Measurements from ENCODE around the gene PLSCR3.

The PLSCR3 gene

DNA sequence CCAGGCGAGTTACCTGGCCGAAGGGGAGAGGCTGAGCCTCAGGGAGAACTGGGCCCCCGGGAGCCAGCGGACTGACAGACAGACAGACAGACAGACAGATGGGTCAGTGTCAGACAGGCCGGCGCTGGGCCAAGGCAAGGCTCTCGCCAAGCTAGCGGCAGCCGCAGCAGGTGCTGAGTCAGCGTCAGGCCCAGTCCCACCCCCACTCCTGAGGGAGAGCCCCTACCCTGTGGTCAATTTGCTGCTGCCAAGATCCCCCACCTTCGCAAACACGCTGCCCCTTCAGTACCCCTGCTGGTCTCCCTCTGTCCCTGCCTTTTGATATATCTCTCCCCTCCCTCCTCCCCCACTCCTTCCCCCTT lies 46.5 kb upstream of the PLSCR3 start:
- Histone ChIP-seq H3K4me2 (ENCODE audit: low read length, poor library complexity, severe bottlenecking) (peak overlapping the region; percentile 91), H4K8ac (ENCODE audit: low read length) (no peak overlapping the region), H3K4ac (ENCODE audit: low read depth in 1 of 2, low read length in 2 of 2) (no peak overlapping the region), H3K36me3 (ENCODE audit: control insufficient read depth in 1 of 2, insufficient read depth in 2 of 2, low read depth in 1 of 2, low read length in 2 of 2) (no peaks in the 10 kb centered on the region), H3K9ac (ENCODE audit: low read length) (peak overlapping the region; percentile 48), H3K9me3 (ENCODE audit: control insufficient read depth, low read length) (no peaks in the 10 kb centered on the region), H3K27ac (ENCODE audit: low read length, poor library complexity, severe bottlenecking) (no peak overlapping the region), H3K23ac (ENCODE audit: low read length in 2 of 2) (no peak overlapping the region), H3K27me3 (ENCODE audit: control insufficient read depth in 1 of 2, insufficient read depth in 1 of 2, low read length in 2 of 2) (peaks cover 39 to 58% of the 10 kb centered on the region in 2 experiments), H2BK15ac (ENCODE audit: low read depth, poor library complexity, severe bottlenecking) (no peak overlapping the region), H2BK5ac (ENCODE audit: low read depth, low read length, poor library complexity, severe bottlenecking) (no peak overlapping the region), H3K4me3 (ENCODE audit: insufficient read depth in 1 of 2, low read depth in 1 of 2, low read length in 2 of 2) (peak overlapping the region; percentile 28 to 75), H4K91ac (ENCODE audit: low read length) (no peak overlapping the region), H3K4me1 (ENCODE audit: control insufficient read depth, insufficient read depth, low read depth, low read length) (peaks cover 58% of the 10 kb centered on the region), H2AFZ (ENCODE audit: low read depth, low read length) (no peak overlapping the region), H3K79me1 (replicated peaks; ENCODE audit: low read length, poor library complexity, severe bottlenecking) (peaks cover 10% of the 10 kb centered on the region), H3K14ac (ENCODE audit: low read length in 2 of 2) (peak overlapping the region in 1 of 2 experiments; percentile 11), H2AK5ac (ENCODE audit: low read length, severe bottlenecking) (no peak overlapping the region), H2BK120ac (ENCODE audit: low read depth, low read length) (no peak overlapping the region), H3K18ac (ENCODE audit: low read depth in 1 of 2, low read length in 2 of 2) (peak overlapping the region in 1 of 2 experiments; percentile 61), H2BK12ac (ENCODE audit: low read length in 2 of 2) (no peak overlapping the region)
- DNase-seq: peak; percentile 41
- 6% methylated on average over 10 of the region's 12 CpGs for WGBS

GRCh38 chr17:7440113-7440833 lies 45.9 kb upstream of the PLSCR3 start:
- H3K27ac ChIP-seq (ENCODE audit: low read length, poor library complexity, severe bottlenecking): no peak overlapping the region
- H3K4me2 ChIP-seq (ENCODE audit: low read length, poor library complexity, severe bottlenecking): peak overlapping the region; percentile 91
- H3K36me3 ChIP-seq (ENCODE audit: control insufficient read depth in 1 of 2, insufficient read depth in 2 of 2, low read depth in 1 of 2, low read length in 2 of 2): no peaks in the 10 kb centered on the region
- peak overlapping the region; percentile 68 for H2BK15ac ChIP-seq (ENCODE audit: low read depth, poor library complexity, severe bottlenecking)
- no peaks in the 10 kb centered on the region for H3K9me3 ChIP-seq (ENCODE audit: control insufficient read depth, low read length)
- no peak overlapping the region for H4K91ac ChIP-seq (ENCODE audit: low read length)
- peaks cover 54% of the 10 kb centered on the region for H3K4me1 ChIP-seq (ENCODE audit: control insufficient read depth, insufficient read depth, low read depth, low read length)
- H3K4ac ChIP-seq (ENCODE audit: low read depth in 1 of 2, low read length in 2 of 2): peak overlapping the region in 1 of 2 experiments; percentile 41
- H3K9ac ChIP-seq (ENCODE audit: low read length): peak overlapping the region; percentile 48
- peak overlapping the region; percentile 57 to 75 for H3K4me3 ChIP-seq (ENCODE audit: insufficient read depth in 1 of 2, low read depth in 1 of 2, low read length in 2 of 2)
- no peak overlapping the region for H2AK5ac ChIP-seq (ENCODE audit: low read length, severe bottlenecking)
- no peak overlapping the region for H3K23ac ChIP-seq (ENCODE audit: low read length in 2 of 2)
- H4K8ac ChIP-seq (ENCODE audit: low read length): peak overlapping the region; percentile 59
- H2BK5ac ChIP-seq (ENCODE audit: low read depth, low read length, poor library complexity, severe bottlenecking): no peak overlapping the region
- H2AFZ ChIP-seq (ENCODE audit: low read depth, low read length): peak overlapping the region; percentile 36
- peak overlapping the region in 1 of 2 experiments; percentile 75 for H3K14ac ChIP-seq (ENCODE audit: low read length in 2 of 2)
- peak overlapping the region in 1 of 2 experiments; percentile 45 for H2BK12ac ChIP-seq (ENCODE audit: low read length in 2 of 2)
- H3K79me1 ChIP-seq (replicated peaks; ENCODE audit: low read length, poor library complexity, severe bottlenecking): peaks cover 10% of the 10 kb centered on the region
- peak overlapping the region in 1 of 2 experiments; percentile 71 for H3K18ac ChIP-seq (ENCODE audit: low read depth in 1 of 2, low read length in 2 of 2)
- H2BK120ac ChIP-seq (ENCODE audit: low read depth, low read length): peak overlapping the region; percentile 4
- WGBS: under 1% methylated on average over 41 of the region's 46 CpGs
- peak; percentile 32 for DNase-seq
- H3K27me3 ChIP-seq (ENCODE audit: control insufficient read depth in 1 of 2, insufficient read depth in 1 of 2, low read length in 2 of 2): peaks cover 34 to 53% of the 10 kb centered on the region in 2 experiments

DNA sequence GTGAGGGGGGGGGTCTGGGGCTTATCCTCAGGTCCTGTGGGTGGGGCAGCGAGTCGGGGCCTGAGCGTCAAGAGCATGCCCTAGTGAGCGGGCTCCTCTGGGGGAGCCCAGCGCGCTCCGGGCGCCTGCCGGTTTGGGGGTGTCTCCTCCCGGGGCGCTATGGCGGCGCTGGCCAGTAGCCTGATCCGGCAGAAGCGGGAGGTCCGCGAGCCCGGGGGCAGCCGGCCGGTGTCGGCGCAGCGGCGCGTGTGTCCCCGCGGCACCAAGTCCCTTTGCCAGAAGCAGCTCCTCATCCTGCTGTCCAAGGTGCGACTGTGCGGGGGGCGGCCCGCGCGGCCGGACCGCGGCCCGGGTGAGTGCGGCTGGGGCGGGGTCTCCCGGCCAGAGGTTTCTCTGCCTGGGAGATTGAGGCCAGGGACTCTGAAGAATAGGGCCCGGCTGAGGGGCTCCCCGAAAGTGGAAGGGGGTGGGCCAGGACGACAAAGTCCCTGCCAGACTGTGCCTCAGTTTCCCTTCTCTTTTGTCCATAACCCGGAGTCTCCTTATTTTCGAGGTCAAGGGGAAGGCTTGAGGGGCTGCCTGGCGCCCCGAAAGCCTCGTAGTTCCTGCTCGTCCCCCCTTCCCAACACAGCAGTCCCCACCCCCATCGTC lies 45.3 kb upstream of the PLSCR3 start, which contains the start of gene FGF11:
FGF11 (plus strand) TSS at position 51 of the 651 bp plus-strand sequence; CDS start at position 160, 109 bp downstream.
- peak within 1 kb of the TSS; percentile 57 to 75 for H3K4me3 ChIP-seq (ENCODE audit: insufficient read depth in 1 of 2, low read depth in 1 of 2, low read length in 2 of 2)
- H3K14ac ChIP-seq (ENCODE audit: low read length in 2 of 2): peak within 1 kb of the TSS in 1 of 2 experiments; percentile 66
- peaks cover 48% of the 10 kb centered on the region for H3K4me1 ChIP-seq (ENCODE audit: control insufficient read depth, insufficient read depth, low read depth, low read length)
- peak within 1 kb of the TSS; percentile 68 for H2BK15ac ChIP-seq (ENCODE audit: low read depth, poor library complexity, severe bottlenecking)
- peak within 1 kb of the TSS in 1 of 2 experiments; percentile 41 for H3K4ac ChIP-seq (ENCODE audit: low read depth in 1 of 2, low read length in 2 of 2)
- H2BK5ac ChIP-seq (ENCODE audit: low read depth, low read length, poor library complexity, severe bottlenecking): no peak within 1 kb of the TSS
- H3K9ac ChIP-seq (ENCODE audit: low read length): peak within 1 kb of the TSS; percentile 48
- H3K36me3 ChIP-seq (ENCODE audit: control insufficient read depth in 1 of 2, insufficient read depth in 2 of 2, low read depth in 1 of 2, low read length in 2 of 2): no peaks in the 10 kb centered on the region
- H2BK12ac ChIP-seq (ENCODE audit: low read length in 2 of 2): peak within 1 kb of the TSS in 1 of 2 experiments; percentile 45
- peak within 1 kb of the TSS; percentile 36 for H2AFZ ChIP-seq (ENCODE audit: low read depth, low read length)
- H3K18ac ChIP-seq (ENCODE audit: low read depth in 1 of 2, low read length in 2 of 2): peak within 1 kb of the TSS in 1 of 2 experiments; percentile 71
- peaks cover 10% of the 10 kb centered on the region for H3K79me1 ChIP-seq (replicated peaks; ENCODE audit: low read length, poor library complexity, severe bottlenecking)
- H3K9me3 ChIP-seq (ENCODE audit: control insufficient read depth, low read length): no peaks in the 10 kb centered on the region
- DNase-seq: no peak
- H3K27me3 ChIP-seq (ENCODE audit: control insufficient read depth in 1 of 2, insufficient read depth in 1 of 2, low read length in 2 of 2): peaks cover 33 to 49% of the 10 kb centered on the region in 2 experiments
- WGBS: 4% methylated on average over 46 of the region's 50 CpGs
- peak within 1 kb of the TSS in 1 of 2 experiments; percentile 25 for H3K23ac ChIP-seq (ENCODE audit: low read length in 2 of 2)
- H3K27ac ChIP-seq (ENCODE audit: low read length, poor library complexity, severe bottlenecking): no peak within 1 kb of the TSS
- H2AK5ac ChIP-seq (ENCODE audit: low read length, severe bottlenecking): no peak within 1 kb of the TSS
- H3K4me2 ChIP-seq (ENCODE audit: low read length, poor library complexity, severe bottlenecking): peak within 1 kb of the TSS; percentile 91
- H4K8ac ChIP-seq (ENCODE audit: low read length): peak within 1 kb of the TSS; percentile 73
- peak within 1 kb of the TSS; percentile 4 for H2BK120ac ChIP-seq (ENCODE audit: low read depth, low read length)
- no peak within 1 kb of the TSS for H4K91ac ChIP-seq (ENCODE audit: low read length)

Measured in mesenchymal stem cell (in vitro differentiated cells and primary cell).